Fibroblast of pulmonary artery (primary cell): ENCODE data around the gene MACROD2.

Source experiments
- DNase-seq: peaks from one replicate; pipeline ENCODE4 v3.0.0-alpha.2; 2010; ENCODE audit warnings: low read depth
- H3K4me3 ChIP-seq: replicated peaks from 2 replicates; pipeline ENCODE4 v1.5.1; 2011; ENCODE audit warnings: low read depth, mild to moderate bottlenecking, control low read depth, low read length, moderate library complexity
- TF ChIP-seq, protein P1 (sequence below): IDR thresholded peaks from 2 replicates; pipeline ENCODE4 v1.5.1; 2011; ENCODE audit warnings: mild to moderate bottlenecking, control low read depth, low read length, inconsistent platforms; ENCODE audit errors: missing control alignments

The MACROD2 gene

GRCh38 chr20:15776770-15777466, 1781.6 kb downstream of the MACROD2 start:
- DNase-seq: no peak
- H3K4me3 ChIP-seq: no peak overlapping the region
- TF ChIP-seq, protein P1, sequence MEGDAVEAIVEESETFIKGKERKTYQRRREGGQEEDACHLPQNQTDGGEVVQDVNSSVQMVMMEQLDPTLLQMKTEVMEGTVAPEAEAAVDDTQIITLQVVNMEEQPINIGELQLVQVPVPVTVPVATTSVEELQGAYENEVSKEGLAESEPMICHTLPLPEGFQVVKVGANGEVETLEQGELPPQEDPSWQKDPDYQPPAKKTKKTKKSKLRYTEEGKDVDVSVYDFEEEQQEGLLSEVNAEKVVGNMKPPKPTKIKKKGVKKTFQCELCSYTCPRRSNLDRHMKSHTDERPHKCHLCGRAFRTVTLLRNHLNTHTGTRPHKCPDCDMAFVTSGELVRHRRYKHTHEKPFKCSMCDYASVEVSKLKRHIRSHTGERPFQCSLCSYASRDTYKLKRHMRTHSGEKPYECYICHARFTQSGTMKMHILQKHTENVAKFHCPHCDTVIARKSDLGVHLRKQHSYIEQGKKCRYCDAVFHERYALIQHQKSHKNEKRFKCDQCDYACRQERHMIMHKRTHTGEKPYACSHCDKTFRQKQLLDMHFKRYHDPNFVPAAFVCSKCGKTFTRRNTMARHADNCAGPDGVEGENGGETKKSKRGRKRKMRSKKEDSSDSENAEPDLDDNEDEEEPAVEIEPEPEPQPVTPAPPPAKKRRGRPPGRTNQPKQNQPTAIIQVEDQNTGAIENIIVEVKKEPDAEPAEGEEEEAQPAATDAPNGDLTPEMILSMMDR: no peak

- DNase-seq: no peak
- TF ChIP-seq, protein P1: no peak
- no peak overlapping the region for H3K4me3 ChIP-seq
Measured at GRCh38 chr20:15784020-15784419, 1788.7 kb downstream of the MACROD2 start.

DNA sequence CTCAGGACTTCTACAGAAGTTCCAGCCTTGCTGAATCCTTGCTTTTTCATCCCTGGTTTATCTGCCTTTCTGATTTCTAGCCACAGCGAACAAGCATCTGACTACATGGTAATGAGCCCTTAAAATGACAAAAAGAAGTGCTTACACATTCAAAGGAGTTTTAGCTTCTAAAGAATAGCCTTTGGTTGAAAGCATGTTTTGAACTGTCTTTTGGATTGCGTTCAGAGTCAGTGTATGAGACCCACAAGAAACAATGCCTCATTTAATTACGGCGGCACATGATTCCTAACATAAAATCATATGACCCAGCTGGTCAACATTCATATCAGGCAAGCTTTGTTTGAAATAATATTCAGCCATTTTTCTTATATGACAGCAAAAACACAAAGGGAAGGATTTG, 1793.8 kb downstream of the MACROD2 start:
- DNase-seq: no peak
- H3K4me3 ChIP-seq: no peak overlapping the region
- TF ChIP-seq, protein P1: no peak

DNA sequence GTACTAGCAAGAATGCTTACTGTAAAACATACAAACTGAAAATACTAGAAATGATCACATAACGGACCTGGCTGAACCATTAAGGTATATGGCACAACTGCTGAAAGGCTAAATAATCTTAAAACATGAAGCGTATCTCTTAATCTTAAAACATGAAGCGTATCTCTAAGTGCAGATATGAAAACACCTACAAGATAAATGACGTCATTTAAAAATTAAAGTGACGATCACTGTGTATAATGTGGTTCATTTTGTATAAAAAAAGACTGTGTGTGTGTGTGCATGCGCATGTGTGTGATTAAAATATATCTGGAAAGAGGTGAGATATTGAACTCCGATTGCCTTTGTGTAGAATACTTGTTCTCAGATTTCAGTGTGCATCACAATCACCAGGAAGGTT, 1797.5 kb downstream of the MACROD2 start:
- no peak overlapping the region for H3K4me3 ChIP-seq
- TF ChIP-seq, protein P1: no peak
- no peak for DNase-seq

DNA sequence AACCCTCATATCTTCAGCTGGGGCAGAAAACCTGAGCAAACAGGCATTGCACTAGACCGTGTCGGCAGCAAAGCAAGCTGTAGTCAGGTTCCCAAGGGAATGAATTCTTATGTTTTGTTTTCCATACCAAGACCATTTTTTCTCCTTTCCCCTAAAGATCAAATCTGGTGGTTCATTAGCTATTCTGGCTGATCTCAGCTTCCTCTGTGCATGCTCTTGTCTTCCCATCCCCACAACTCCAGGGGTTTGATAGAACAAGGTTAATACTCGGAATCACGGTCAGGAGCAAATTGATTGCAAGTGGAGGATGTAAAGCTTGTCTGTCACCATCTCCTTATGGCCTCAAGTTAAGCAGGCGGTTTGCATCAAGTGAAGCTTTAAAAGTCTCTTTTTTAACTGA, 1799.1 kb downstream of the MACROD2 start:
- no peak overlapping the region for H3K4me3 ChIP-seq
- TF ChIP-seq, protein P1: no peak
- DNase-seq: no peak

DNA sequence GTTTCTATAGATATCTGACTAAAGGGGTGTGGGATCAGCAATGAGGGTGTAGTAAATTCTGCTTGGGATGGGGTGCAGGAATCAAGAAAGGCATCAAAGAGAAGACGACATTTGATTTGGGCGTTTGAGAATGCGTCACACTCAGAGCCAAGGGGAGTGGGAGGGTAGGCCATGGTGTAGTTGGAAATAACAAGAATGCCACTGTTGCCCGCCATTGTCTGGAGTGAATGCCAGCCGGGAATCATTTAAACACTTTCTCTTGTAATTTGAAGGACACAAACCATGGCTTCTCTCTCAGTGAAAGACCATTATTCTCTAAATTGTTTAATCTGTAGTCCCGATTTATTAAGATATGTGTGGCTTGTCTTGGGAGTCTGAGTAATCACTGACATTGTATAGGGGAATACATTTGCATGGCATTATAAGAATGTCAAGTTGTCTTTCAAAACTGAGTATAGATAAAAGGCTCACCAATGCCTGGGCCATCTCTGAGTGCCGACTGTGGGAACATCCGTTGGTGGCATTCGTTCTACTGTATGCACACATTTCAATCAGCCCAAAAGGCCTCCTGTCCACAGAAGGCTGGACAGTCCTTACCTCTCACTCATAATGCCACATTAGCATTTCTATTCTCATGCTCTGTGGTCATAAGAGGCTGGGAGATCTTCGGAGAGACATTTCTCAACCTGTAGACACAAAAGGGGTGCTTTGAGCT, 1800.1 kb downstream of the MACROD2 start:
- no peak for DNase-seq
- TF ChIP-seq, protein P1: no peak
- H3K4me3 ChIP-seq: no peak overlapping the region
